ENCODE measurements around the gene ARID1B.

- TF ChIP-seq ZNF263 (CRISPR knock-in tag; IDR thresholded peaks at IDR 0.05; ENCODE audit: low read depth) (no peak), ATF3 (CRISPR knock-in tag; conservative IDR thresholded peaks at IDR 0.05) (no peak), ZMAT4 (CRISPR knock-in tag; IDR thresholded peaks at IDR 0.05) (no peak), ATF1 (CRISPR knock-in tag; IDR thresholded peaks at IDR 0.05) (no peak), USF2 (CRISPR knock-in tag; IDR thresholded peaks at IDR 0.05) (no peak), ZNF512 (CRISPR knock-in tag; IDR thresholded peaks at IDR 0.05; ENCODE audit: borderline replicate concordance) (no peak), NFE2L1 (CRISPR knock-in tag; IDR thresholded peaks at IDR 0.05) (no peak)
- TF ChIP-seq, protein P1, sequence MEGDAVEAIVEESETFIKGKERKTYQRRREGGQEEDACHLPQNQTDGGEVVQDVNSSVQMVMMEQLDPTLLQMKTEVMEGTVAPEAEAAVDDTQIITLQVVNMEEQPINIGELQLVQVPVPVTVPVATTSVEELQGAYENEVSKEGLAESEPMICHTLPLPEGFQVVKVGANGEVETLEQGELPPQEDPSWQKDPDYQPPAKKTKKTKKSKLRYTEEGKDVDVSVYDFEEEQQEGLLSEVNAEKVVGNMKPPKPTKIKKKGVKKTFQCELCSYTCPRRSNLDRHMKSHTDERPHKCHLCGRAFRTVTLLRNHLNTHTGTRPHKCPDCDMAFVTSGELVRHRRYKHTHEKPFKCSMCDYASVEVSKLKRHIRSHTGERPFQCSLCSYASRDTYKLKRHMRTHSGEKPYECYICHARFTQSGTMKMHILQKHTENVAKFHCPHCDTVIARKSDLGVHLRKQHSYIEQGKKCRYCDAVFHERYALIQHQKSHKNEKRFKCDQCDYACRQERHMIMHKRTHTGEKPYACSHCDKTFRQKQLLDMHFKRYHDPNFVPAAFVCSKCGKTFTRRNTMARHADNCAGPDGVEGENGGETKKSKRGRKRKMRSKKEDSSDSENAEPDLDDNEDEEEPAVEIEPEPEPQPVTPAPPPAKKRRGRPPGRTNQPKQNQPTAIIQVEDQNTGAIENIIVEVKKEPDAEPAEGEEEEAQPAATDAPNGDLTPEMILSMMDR (IDR thresholded peaks at IDR 0.05), result no peak
These were observed 20.3 kb upstream of the ARID1B start for GRCh38 chr6:156756630-156757610.
